Measurements from ENCODE around the gene NUDT19. TPM values are rescaled to one million over a fixed set of nuclear protein-coding genes. Genes with fewer than 3 reads are reported as not detected.
"Not testable (repeated sequence)": the region's sequence is repeated elsewhere in the genome, so short reads cannot be mapped to it uniquely, and the experiment has no call there.

NUDT19 gene
- total RNA-seq, 1 experiment from 2014 or later = 6.1 TPM

DNA sequence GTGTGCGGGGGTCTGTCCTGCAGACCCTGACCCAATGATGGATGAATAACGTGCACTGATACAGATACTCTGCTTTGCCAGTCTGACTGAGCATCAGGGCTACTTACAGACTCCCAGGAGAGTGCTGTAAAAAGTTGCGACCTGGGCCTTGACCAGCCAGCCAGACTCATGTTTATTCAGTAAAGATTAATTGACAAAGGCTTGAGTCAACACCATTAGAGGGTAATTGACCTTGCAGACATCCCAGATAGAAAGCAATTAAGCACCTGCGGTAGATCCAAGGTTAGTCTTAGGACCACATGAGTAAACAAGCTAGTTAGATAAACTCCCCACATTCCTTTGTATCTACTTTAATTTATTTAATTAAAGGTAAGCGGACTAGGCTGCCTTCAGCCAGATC, 10.4 kb downstream of the NUDT19 start:
- Histone ChIP-seq H2BK12ac (ENCODE audit: insufficient read length, low read depth, low read length) (no peak overlapping the region), H3K18ac (ENCODE audit: insufficient read length, low read depth, low read length) (no peak overlapping the region), H3K4ac (ENCODE audit: low read depth, low read length) (no peak overlapping the region), H3K4me1 (ENCODE audit: insufficient read depth, low read length) (peaks cover 2% of the 10 kb centered on the region; the same call in 1 of the 2 replicates), H3K27me3 (ENCODE audit: insufficient read depth, low read length) (no peaks in the 10 kb centered on the region), H3K27ac (ENCODE audit: insufficient read length, low read depth, low read length) (no peak overlapping the region), H3K79me1 (ENCODE audit: insufficient read depth, low read depth, low read length, poor library complexity, severe bottlenecking) (no peaks in the 10 kb centered on the region), H3K56ac (ENCODE audit: insufficient read length, low read depth, low read length) (no peak overlapping the region), H2BK5ac (ENCODE audit: insufficient read length, low read length) (no peak overlapping the region), H2BK15ac (ENCODE audit: low read depth, low read length) (no peak overlapping the region), H2AFZ (ENCODE audit: low read length) (no peak overlapping the region), H2AK5ac (ENCODE audit: insufficient read length, low read length) (no peak overlapping the region), H3K9ac (ENCODE audit: extremely low read depth, insufficient read length, low read length) (no peak overlapping the region), H3T11ph (ENCODE audit: low read length) (no peak overlapping the region), H3K23ac (ENCODE audit: insufficient read length, low read depth, low read length) (no peak overlapping the region), H4K5ac (ENCODE audit: insufficient read length, low read depth, low read length) (no peak overlapping the region), H4K8ac (replicated peaks; ENCODE audit: insufficient read length, low read depth, low read length) (no peak overlapping the region), H4K91ac (ENCODE audit: insufficient read length, low read depth, low read length) (no peak overlapping the region), H3K4me2 (ENCODE audit: insufficient read depth, insufficient read length, low read length) (no peak overlapping the region), H4K20me1 (ENCODE audit: control insufficient read depth, insufficient read depth, insufficient read length) (no peaks in the 10 kb centered on the region), H2BK20ac (ENCODE audit: low read depth, low read length, poor library complexity, severe bottlenecking) (no peak overlapping the region), H3K23me2 (ENCODE audit: insufficient read length, low read depth, low read length, poor library complexity, severe bottlenecking) (no peaks in the 10 kb centered on the region), H3K14ac (ENCODE audit: insufficient read depth, low read length) (no peak overlapping the region), H2BK120ac (ENCODE audit: low read depth, low read length, poor library complexity, severe bottlenecking) (no peak overlapping the region), H3K79me2 (ENCODE audit: insufficient read depth, low read length) (no peaks in the 10 kb centered on the region), H3K9me3 (ENCODE audit: control insufficient read depth, low read depth, low read length) (no peaks in the 10 kb centered on the region)
- Mint-ChIP-seq H3K4me3 (no peak overlapping the region), H3K27ac (no peak overlapping the region), H3K4me1 (peaks cover 25 to 29% of the 10 kb centered on the region in 2 experiments), H3K36me3 (ENCODE audit: insufficient read depth in 1 of 3, low read depth in 3 of 3) (peaks cover 13 to 31% (median 29%) of the 10 kb centered on the region in 3 experiments), H3K27me3 (ENCODE audit: low read depth) (peaks cover 2% of the 10 kb centered on the region; the same call in 1 of the 2 replicates), H3K9me3 (peaks cover 18 to 25% of the 10 kb centered on the region in 2 experiments)
- TF ChIP-seq, protein P1, sequence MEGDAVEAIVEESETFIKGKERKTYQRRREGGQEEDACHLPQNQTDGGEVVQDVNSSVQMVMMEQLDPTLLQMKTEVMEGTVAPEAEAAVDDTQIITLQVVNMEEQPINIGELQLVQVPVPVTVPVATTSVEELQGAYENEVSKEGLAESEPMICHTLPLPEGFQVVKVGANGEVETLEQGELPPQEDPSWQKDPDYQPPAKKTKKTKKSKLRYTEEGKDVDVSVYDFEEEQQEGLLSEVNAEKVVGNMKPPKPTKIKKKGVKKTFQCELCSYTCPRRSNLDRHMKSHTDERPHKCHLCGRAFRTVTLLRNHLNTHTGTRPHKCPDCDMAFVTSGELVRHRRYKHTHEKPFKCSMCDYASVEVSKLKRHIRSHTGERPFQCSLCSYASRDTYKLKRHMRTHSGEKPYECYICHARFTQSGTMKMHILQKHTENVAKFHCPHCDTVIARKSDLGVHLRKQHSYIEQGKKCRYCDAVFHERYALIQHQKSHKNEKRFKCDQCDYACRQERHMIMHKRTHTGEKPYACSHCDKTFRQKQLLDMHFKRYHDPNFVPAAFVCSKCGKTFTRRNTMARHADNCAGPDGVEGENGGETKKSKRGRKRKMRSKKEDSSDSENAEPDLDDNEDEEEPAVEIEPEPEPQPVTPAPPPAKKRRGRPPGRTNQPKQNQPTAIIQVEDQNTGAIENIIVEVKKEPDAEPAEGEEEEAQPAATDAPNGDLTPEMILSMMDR (conservative IDR thresholded peaks at IDR 0.05) = no peak
- no peak for DNase-seq
- no CpG with 5 or more reads among the region's 5 CpGs for WGBS (ENCODE audit: extremely low coverage, insufficient read length, low lambda C conversion rate)

DNA sequence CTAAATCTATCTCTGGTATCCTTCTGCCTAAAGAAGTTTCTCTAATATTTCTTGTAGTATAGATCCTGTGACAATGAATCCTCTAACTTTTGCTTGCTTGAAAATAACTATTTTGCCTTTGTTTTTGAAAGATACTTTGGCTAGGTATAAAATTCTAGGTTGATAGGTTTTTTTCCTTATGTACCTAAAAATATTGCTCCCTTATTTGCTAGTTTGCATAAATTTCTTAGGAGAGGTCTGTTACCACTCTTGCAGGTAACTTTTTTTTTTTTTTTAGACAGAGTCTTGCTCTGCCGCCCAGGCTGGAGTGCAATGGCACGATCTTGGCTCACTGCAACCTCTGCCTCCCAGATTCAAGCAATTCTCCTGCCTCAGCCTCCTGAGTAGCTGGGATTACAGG, 12.4 kb downstream of the NUDT19 start:
- H3K9me3 ChIP-seq (ENCODE audit: control insufficient read depth, low read depth, low read length); H3K4me3 Mint-ChIP-seq; H3K27ac Mint-ChIP-seq; H4K8ac ChIP-seq (replicated peaks; ENCODE audit: insufficient read length, low read depth, low read length); H4K20me1 ChIP-seq (ENCODE audit: control insufficient read depth, insufficient read depth, insufficient read length); H2BK120ac ChIP-seq (ENCODE audit: low read depth, low read length, poor library complexity, severe bottlenecking); H3K9ac ChIP-seq (ENCODE audit: extremely low read depth, insufficient read length, low read length); H4K91ac ChIP-seq (ENCODE audit: insufficient read length, low read depth, low read length); H2AFZ ChIP-seq (ENCODE audit: low read length); H3K27me3 ChIP-seq (ENCODE audit: insufficient read depth, low read length); H2BK15ac ChIP-seq (ENCODE audit: low read depth, low read length); H3K4me1 ChIP-seq (ENCODE audit: insufficient read depth, low read length); H3K79me1 ChIP-seq (ENCODE audit: insufficient read depth, low read depth, low read length, poor library complexity, severe bottlenecking); H2BK20ac ChIP-seq (ENCODE audit: low read depth, low read length, poor library complexity, severe bottlenecking); DNase-seq; H3K18ac ChIP-seq (ENCODE audit: insufficient read length, low read depth, low read length); H2BK5ac ChIP-seq (ENCODE audit: insufficient read length, low read length); H3T11ph ChIP-seq (ENCODE audit: low read length); H3K14ac ChIP-seq (ENCODE audit: insufficient read depth, low read length); H2AK5ac ChIP-seq (ENCODE audit: insufficient read length, low read length); H3K27ac ChIP-seq (ENCODE audit: insufficient read length, low read depth, low read length); H3K4ac ChIP-seq (ENCODE audit: low read depth, low read length); H3K56ac ChIP-seq (ENCODE audit: insufficient read length, low read depth, low read length); H3K23me2 ChIP-seq (ENCODE audit: insufficient read length, low read depth, low read length, poor library complexity, severe bottlenecking); H3K27me3 Mint-ChIP-seq (ENCODE audit: low read depth); H3K4me2 ChIP-seq (ENCODE audit: insufficient read depth, insufficient read length, low read length); H4K5ac ChIP-seq (ENCODE audit: insufficient read length, low read depth, low read length); H3K79me2 ChIP-seq (ENCODE audit: insufficient read depth, low read length); H3K23ac ChIP-seq (ENCODE audit: insufficient read length, low read depth, low read length); H3K4me1 Mint-ChIP-seq; H2BK12ac ChIP-seq (ENCODE audit: insufficient read length, low read depth, low read length): not testable (repeated sequence)
- Mint-ChIP-seq H3K9me3 (peaks cover 18 to 23% of the 10 kb centered on the region in 2 experiments), H3K36me3 (ENCODE audit: insufficient read depth in 1 of 3, low read depth in 3 of 3) (peaks cover 13 to 30% (median 27%) of the 10 kb centered on the region in 3 experiments)
- no CpG with 5 or more reads among the region's 2 CpGs for WGBS (ENCODE audit: extremely low coverage, insufficient read length, low lambda C conversion rate)
